Right cardiac atrium (tissue), 5 donors: Measurements from ENCODE around the gene CHL1. TPM values are rescaled to one million over a fixed set of nuclear protein-coding genes. Genes with fewer than 3 reads are reported as not detected.

Experiments used
- ATAC-seq, 2 donors: fragments of 200-7000 bp; cut with Tn5 transposase; one replicate each; pipeline versions ENCODE4 v1.8.0 to v1.9.1; 2020; ENCODE audit warnings: moderate library complexity in 2 of 2, mild to moderate bottlenecking in 1 of 2
- DNase-seq, 3 donors: peaks; one replicate each; pipeline ENCODE4 v3.0.0-alpha.2; 2020
- H3K27ac ChIP-seq: one replicate; pipeline ENCODE4 v1.5.1; 2013; ENCODE audit warnings: mild to moderate bottlenecking, low read length, control low read depth, moderate library complexity
- H3K27me3 ChIP-seq: one replicate; pipeline ENCODE4 v1.6.1; 2013; ENCODE audit not compliant: control insufficient read depth, insufficient read depth
- H3K4me1 ChIP-seq: one replicate; pipeline ENCODE4 v1.6.1; 2013; ENCODE audit warnings: low read length; ENCODE audit not compliant: control insufficient read depth, insufficient read depth
- H3K4me3 ChIP-seq: one replicate; pipeline ENCODE4 v1.5.1; 2013; ENCODE audit warnings: low read length, control low read depth
- H3K9me3 ChIP-seq: one replicate; pipeline ENCODE4 v1.6.1; 2013; ENCODE audit warnings: low read length; ENCODE audit not compliant: control insufficient read depth
- WGBS: extraction: QIAGEN DNeasy Blood & Tissue Kit; methylation state at CpG from one replicate; pipeline ENCODE4 v1.1.7; 2013; 5-methylcytosine and 5-hydroxymethylcytosine counted together
- intact Hi-C, 4 donors: fragments of 100-400 bp; cut with DNase I; formaldehyde crosslinking; loops; one replicate each; pipeline versions ENCODE4 v1.11.0 to v1.14.0; 2022 to 2023
- polyA plus RNA-seq: library from polyadenylated mRNA; stranded (reverse); fragments of 200-250 nt; gene quantifications from one replicate; pipeline ENCODE4 v1.2.3, GENCODE V29; 2013
- total RNA-seq, 4 donors: library from RNA; stranded (reverse); fragmentation: NEBNext Ultra II Directional; extraction: Animal tissue kit (Norgen Biotek cat#: 25700); gene quantifications; one replicate each; pipeline ENCODE4 v1.2.1, GENCODE V29; 2021
- donor health status: healthy with polysubstance abuse.
- donor health status: DM: no; HTN: yes; CAD: no.
- donor health status: DM: no; HTN: no; CAD: no.
- donor health status: DM: no; HTN: yes; CAD: no; lungs with severe emphysema.
- donor health status: DM: yes; HTN: yes; CAD: no.

Gene CHL1
- total and polyA plus RNA-seq, 5 donors = 14.3 to 90.2 (median 70.2) TPM

- ATAC-seq = no peak
- Histone ChIP-seq H3K4me1 (no peaks in the 10 kb centered on the region), H3K4me3 (no peak overlapping the region), H3K9me3 (no peaks in the 10 kb centered on the region), H3K27me3 (no peaks in the 10 kb centered on the region), H3K27ac (no peak overlapping the region)
- WGBS = 68% methylated on average over 3 of the region's 3 CpGs
- no peak for DNase-seq
- intact Hi-C loops = no loop called here
Observed at GRCh38 chr3:347581-347980, 151.0 kb downstream of the CHL1 start.

GRCh38 chr3:350871-351371 lies 154.4 kb downstream of the CHL1 start:
- DNase-seq (no peak), ATAC-seq (no peak)
- Histone ChIP-seq H3K4me3 (no peak overlapping the region), H3K9me3 (no peaks in the 10 kb centered on the region), H3K4me1 (peaks cover 2% of the 10 kb centered on the region), H3K27ac (no peak overlapping the region), H3K27me3 (no peaks in the 10 kb centered on the region)
- intact Hi-C loops = no loop called here
- WGBS = 51% methylated on average over 4 of the region's 4 CpGs

- no peak for DNase-seq
Observed at GRCh38 chr3:352599-352998, 156.0 kb downstream of the CHL1 start.

GRCh38 chr3:353191-353739 lies 156.7 kb downstream of the CHL1 start:
- Histone ChIP-seq H3K4me3 (no peak overlapping the region), H3K27ac (no peak overlapping the region), H3K9me3 (no peaks in the 10 kb centered on the region), H3K27me3 (no peaks in the 10 kb centered on the region), H3K4me1 (peaks cover 3% of the 10 kb centered on the region)
- DNase-seq = no peak
- 76% methylated on average over 3 of the region's 3 CpGs for WGBS
- ATAC-seq = no peak
- intact Hi-C loops = no loop called here

More at GRCh38 chr3:352599-352998, 156.0 kb downstream of the CHL1 start:
- Histone ChIP-seq H3K4me3 (no peak overlapping the region), H3K27me3 (no peaks in the 10 kb centered on the region), H3K9me3 (no peaks in the 10 kb centered on the region), H3K27ac (no peak overlapping the region), H3K4me1 (peaks cover 2% of the 10 kb centered on the region)
- intact Hi-C loops = no loop called here
- 52% methylated on average over 1 of the region's 1 CpG for WGBS
- ATAC-seq = no peak

- ATAC-seq (peak in 1 of 2 donors; percentile 20), DNase-seq (no peak)
- intact Hi-C loops = no loop called here
- Histone ChIP-seq H3K27ac (no peak overlapping the region), H3K9me3 (no peaks in the 10 kb centered on the region), H3K27me3 (no peaks in the 10 kb centered on the region), H3K4me1 (peaks cover 3% of the 10 kb centered on the region), H3K4me3 (no peak overlapping the region)
- WGBS = 30% methylated on average over 3 of the region's 3 CpGs
Observed at GRCh38 chr3:354432-354831, 157.9 kb downstream of the CHL1 start.

GRCh38 chr3:355622-356021 lies 159.1 kb downstream of the CHL1 start:
- intact Hi-C loops = no loop called here
- DNase-seq = no peak
- Histone ChIP-seq H3K27me3 (no peaks in the 10 kb centered on the region), H3K4me3 (no peak overlapping the region), H3K4me1 (peaks cover 3% of the 10 kb centered on the region), H3K27ac (no peak overlapping the region), H3K9me3 (no peaks in the 10 kb centered on the region)
- 53% methylated on average over 8 of the region's 8 CpGs for whole genome bisulfite sequencing
- peak in 1 of 2 donors; percentile 72 for ATAC-seq

GRCh38 chr3:356952-357351 lies 160.4 kb downstream of the CHL1 start:
- ATAC-seq = peak; percentile 57 to 62
- intact Hi-C loops = no loop called here
- Histone ChIP-seq H3K27me3 (no peaks in the 10 kb centered on the region), H3K27ac (peak overlapping the region; percentile 42), H3K4me3 (no peak overlapping the region), H3K9me3 (no peaks in the 10 kb centered on the region), H3K4me1 (peaks cover 3% of the 10 kb centered on the region)
- WGBS = 42% methylated on average over 4 of the region's 4 CpGs
- DNase-seq = peak; percentile 17 to 46 (median 31)

- WGBS = 21% methylated on average over 3 of the region's 3 CpGs
- peaks cover 1% of the 10 kb centered on the region for H3K4me1 ChIP-seq
- intact Hi-C loops = no loop called here
- no peaks in the 10 kb centered on the region for H3K9me3 ChIP-seq
- H3K27me3 ChIP-seq = no peaks in the 10 kb centered on the region
- no peak for DNase-seq
- H3K27ac ChIP-seq = no peak overlapping the region
- no peak overlapping the region for H3K4me3 ChIP-seq
- peak; percentile 69 to 70 for ATAC-seq
Observed at GRCh38 chr3:359672-360071, 163.1 kb downstream of the CHL1 start.

- Histone ChIP-seq H3K4me1 (peaks cover 1% of the 10 kb centered on the region), H3K9me3 (no peaks in the 10 kb centered on the region), H3K27me3 (no peaks in the 10 kb centered on the region), H3K27ac (no peak overlapping the region), H3K4me3 (no peak overlapping the region)
- WGBS = 80% methylated on average over 6 of the region's 6 CpGs
- DNase-seq = no peak
- intact Hi-C loops = no loop called here
- no peak for ATAC-seq
Observed at GRCh38 chr3:362681-363338, 166.2 kb downstream of the CHL1 start.

- ATAC-seq (no peak), DNase-seq (no peak)
- intact Hi-C loops = no loop called here
- Histone ChIP-seq H3K9me3 (no peaks in the 10 kb centered on the region), H3K4me1 (no peaks in the 10 kb centered on the region), H3K27ac (no peak overlapping the region), H3K27me3 (no peaks in the 10 kb centered on the region), H3K4me3 (no peak overlapping the region)
- WGBS = 83% methylated on average over 4 of the region's 4 CpGs
Observed at GRCh38 chr3:364287-364686, 167.7 kb downstream of the CHL1 start.

GRCh38 chr3:365268-365667 lies 168.7 kb downstream of the CHL1 start:
- H3K27ac ChIP-seq = no peak overlapping the region
- no peaks in the 10 kb centered on the region for H3K4me1 ChIP-seq
- no peaks in the 10 kb centered on the region for H3K27me3 ChIP-seq
- no peak overlapping the region for H3K4me3 ChIP-seq
- no peak for DNase-seq
- intact Hi-C loops = no loop called here
- 40% methylated on average over 1 of the region's 1 CpG for WGBS
- no peak for ATAC-seq
- H3K9me3 ChIP-seq = no peaks in the 10 kb centered on the region
